Ramos (cell line): ENCODE measurements around the gene HS3ST5.
"Not testable (repeated sequence)": the region's sequence is repeated elsewhere in the genome, so short reads cannot be mapped to it uniquely, and the experiment has no call there.

ENCODE experiments used
- in situ Hi-C: fragments of 300-500 bp; cut with MboI; formaldehyde crosslinking; loops from one replicate; pipeline ENCODE4 v1.14.3; 2022; ENCODE audit warnings: low sequenced_read_pairs; ENCODE audit not compliant: unreplicated experiment

Gene HS3ST5

DNA sequence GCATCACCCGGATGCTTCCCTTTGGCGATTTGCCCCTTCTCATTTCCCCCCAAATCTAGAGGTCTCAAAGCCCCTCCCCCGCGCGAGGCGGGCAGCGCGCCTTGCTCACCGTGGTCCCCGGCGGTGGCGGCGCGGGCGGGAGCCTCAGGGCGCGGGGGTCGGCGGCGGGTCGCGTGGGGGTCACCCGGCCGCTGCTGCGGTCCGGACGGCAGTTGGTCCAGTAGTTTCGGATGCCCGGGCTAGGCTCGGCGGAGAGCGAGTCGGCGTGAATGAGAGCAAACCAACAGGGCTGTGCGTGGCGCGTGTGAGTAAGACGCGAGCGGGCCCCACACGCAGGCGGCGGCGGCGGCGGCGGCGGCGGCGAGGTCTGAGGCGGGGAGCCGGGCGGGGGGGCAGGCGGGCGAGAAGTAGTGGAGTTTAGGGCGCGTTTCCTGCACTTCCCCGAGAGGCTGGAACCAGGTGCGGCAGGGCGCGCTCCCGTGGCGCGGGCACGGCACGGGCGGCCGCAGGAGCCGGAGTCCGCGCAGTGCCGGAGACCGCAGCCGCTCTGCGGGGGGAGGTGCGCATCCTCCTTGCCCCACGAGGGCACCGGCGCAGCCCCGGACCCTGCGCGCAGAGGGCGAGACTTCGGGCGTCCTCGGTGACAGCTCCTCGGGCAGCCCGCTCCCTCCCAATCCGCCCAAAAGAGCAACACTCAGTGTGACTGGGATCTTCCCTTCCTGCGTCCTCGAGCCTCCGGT lies 567 bp downstream of the HS3ST5 start:
- in situ Hi-C loops, result no loop called here

- in situ Hi-C loops, result no loop called here
These were observed 3.1 kb downstream of the HS3ST5 start for GRCh38 chr6:114339706-114340105.

DNA sequence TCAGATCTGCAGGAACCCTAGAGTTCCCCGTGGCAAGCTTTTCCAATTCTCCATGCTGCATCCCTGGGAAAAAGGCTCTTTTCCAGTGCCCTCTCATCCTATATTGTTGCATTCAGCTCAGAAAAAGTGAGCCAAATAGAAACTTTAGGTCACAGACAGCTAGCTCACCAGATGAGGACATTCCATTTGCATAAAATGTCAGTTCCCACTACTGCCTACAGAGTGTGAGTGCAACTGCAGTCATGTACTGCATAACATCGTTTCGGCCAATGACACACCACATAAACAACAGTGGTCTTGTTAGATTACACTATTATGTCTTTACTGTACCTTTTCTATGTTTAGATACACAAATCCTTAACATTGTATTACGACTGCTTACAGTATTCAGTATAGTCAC lies 8.6 kb downstream of the HS3ST5 start:
- in situ Hi-C loops, result no loop called here

GRCh38 chr6:114327074-114327473 lies 15.7 kb downstream of the HS3ST5 start:
- in situ Hi-C loops, result no loop called here

DNA sequence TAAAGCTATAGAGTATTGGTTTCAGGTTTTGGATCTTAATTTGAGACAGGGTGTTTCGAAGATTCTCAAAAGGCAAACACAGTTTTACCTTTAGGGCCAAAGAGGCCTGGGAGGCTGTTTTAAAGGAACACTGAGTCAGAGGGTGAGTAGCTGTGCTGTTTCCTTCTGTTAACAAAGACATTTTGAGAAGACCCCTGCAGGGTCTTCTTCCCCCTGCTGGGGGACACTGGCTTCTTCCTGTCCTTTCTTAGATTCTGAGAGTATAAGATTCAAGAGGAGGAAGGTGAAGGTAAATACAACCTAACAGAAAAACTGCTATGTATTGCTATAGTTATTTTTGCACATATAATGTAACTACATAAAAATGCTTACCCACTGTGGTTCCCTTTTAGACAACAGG lies 19.0 kb downstream of the HS3ST5 start:
- in situ Hi-C loops, result no loop called here

DNA sequence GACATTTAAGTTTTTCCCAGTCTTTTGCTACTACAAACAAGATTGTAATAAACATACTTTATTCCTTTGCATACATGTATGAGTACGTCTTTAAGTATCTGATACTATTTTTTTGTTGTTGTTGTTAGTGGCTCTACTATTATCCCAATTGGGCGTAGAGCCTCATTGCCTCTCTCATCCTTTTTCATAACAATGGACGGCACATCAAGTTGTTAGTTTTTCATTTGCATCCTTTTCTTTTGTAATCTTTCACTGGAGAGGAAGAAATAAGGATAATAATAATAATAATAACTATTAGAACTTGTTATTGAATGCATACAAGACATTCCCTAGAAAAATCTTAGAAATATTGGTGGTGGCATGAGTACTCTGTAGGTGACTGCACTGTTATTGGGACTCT lies 23.1 kb downstream of the HS3ST5 start:
- in situ Hi-C loops, result no loop called here

DNA sequence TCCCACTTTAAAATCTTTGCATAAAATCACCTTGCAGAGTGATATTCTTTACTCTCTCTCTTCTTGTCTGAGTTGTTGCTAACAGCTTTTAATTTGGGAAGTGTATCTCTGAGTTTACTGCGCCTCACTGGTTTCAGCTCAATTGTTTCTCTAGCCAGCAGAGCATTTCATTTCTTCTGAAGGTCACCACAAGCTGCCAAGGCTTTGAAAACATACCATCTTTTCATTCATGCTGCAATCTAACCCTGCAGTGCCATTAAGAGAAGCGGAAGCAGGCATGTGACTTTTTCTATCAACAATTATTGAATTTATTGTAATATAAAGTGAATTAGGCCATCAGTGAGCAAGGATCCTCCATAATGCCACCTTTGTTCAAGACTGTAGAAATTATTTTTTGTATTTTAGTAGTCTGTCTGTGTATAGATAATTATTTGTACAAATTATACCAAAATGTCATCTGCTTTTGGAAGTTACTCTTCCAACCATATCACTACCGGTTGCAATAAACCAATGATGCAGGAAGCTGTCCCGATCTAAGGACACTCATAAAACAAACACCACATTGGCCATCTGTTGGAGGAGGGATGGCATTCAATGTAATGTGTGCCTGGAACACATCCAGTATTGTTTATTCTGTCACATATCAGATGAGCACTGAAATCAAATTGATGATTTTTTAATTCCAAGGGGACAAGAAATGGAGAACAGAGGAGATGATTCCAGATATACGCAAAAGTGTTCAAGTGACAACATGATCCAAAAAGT lies 26.8 kb downstream of the HS3ST5 start:
- in situ Hi-C loops, result no loop called here

DNA sequence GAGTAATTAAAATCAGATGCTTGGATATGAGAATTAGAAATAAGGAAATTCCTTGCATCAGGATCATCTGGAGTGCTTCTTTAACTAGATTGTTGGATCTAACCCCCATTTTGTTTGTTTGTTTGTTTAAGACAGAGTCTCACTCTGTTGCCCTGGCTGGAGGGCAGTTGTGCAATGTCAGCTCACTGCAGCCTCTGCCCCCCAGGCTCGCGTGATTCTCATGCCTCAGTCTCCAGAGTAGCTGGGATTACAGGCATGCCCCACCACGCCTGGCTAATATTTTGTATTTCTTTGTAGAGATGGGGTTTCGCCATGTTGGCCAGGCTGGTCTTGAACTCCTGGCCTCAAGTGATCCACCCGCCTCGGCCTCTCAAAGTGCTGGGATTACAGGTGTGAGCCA lies 29.0 kb downstream of the HS3ST5 start:
- in situ Hi-C loops, result not testable (repeated sequence)

- in situ Hi-C loops, result no loop called here
These were observed 29.9 kb downstream of the HS3ST5 start for GRCh38 chr6:114312931-114313330.

DNA sequence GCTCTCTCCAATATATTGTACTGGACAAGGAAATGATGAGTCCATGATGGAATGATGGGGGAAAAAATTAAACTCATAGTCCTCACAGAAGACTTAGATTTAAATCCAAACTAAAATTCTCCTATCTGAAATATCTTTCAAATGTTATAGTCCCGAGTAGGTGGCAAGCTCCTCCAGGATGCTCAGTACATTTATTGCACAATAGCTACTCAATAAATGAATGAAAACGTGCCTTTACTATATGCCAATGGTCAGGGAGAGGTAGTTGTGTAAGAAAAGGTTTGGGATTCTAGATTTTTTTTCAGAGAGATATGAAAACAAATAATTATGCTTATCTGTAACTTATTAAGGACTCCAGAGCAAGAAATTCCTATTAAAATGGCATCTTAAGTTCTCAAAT lies 32.8 kb downstream of the HS3ST5 start:
- in situ Hi-C loops, result no loop called here

DNA sequence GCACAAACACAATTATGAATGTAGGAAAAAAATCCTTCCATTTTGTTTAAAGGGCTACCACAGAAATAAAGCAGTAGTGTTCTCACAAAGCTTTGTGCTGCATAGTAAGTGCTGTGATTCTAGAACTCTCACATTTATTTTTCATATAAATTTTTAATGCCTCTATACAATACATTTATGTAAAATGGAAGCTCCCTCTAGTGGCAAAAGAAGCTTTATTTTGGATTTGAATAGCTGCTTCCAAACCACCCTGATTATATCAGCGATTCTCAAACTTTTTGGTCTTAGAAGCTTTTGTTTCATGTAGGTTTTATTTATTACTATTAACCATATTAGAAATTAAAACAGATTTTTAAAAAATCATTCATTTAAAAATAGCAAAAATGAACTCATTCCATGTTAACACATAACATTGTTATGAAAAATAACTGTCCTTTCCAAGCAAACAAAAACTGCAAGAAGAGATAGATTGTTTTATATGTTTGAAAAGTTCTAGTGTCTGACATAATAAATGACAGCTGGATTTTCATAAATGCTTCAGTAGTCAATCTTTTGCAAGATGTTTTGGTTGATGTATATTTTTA lies 38.4 kb downstream of the HS3ST5 start:
- in situ Hi-C loops, result no loop called here

DNA sequence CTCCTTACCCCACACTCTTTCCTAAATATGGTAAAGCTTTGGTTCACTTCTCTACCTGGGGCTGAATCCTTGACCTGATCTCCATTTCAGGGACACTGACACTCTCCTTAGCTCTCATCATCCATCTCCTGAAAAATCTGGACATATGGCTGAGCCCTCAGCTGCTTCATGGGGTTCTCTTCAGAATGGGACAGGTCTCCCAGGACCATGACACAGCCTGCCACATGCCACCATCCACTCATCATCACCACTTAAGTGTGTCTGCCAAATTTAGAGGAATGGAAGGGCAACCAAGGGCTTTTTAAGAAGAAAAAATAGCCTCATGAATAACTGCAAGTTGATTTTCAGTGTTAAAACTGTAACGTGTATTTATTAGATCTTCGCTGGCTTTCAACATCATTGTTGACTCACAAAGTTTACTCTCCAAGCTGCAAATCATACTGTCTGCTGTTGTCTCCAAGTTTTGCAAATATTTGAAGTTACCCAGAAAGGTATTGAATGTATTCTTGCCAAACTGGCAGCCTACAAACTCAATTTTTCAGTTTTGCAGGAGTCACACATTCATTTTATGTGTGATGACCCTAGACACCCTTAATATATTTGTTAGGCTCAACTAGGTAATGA lies 41.1 kb downstream of the HS3ST5 start:
- in situ Hi-C loops, result no loop called here

DNA sequence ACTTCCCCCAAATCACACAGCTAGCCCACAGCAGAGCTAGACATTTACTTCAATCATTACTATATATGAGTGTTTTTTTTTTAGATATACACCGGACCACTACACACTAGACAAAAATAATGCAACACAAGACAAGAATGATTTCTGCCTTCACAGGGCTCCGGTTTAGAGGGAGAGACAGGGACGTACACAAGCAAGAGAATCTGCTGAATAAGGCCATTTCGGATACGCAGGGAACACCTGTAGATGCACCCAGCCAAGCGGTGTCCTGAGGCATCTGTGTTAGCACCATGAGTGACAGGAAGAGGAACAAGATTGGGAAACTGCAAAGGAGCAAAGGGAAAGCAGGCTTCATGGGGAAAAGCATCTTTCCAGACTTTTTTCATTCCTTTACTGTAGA lies 45.7 kb downstream of the HS3ST5 start:
- in situ Hi-C loops, result no loop called here

GRCh38 chr6:114292431-114292830 lies 50.4 kb downstream of the HS3ST5 start:
- in situ Hi-C loops, result no loop called here

- in situ Hi-C loops, result no loop called here
These were observed 51.4 kb downstream of the HS3ST5 start for GRCh38 chr6:114291428-114291827.

- in situ Hi-C loops, result no loop called here
These were observed 52.0 kb downstream of the HS3ST5 start for GRCh38 chr6:114290864-114291263.

DNA sequence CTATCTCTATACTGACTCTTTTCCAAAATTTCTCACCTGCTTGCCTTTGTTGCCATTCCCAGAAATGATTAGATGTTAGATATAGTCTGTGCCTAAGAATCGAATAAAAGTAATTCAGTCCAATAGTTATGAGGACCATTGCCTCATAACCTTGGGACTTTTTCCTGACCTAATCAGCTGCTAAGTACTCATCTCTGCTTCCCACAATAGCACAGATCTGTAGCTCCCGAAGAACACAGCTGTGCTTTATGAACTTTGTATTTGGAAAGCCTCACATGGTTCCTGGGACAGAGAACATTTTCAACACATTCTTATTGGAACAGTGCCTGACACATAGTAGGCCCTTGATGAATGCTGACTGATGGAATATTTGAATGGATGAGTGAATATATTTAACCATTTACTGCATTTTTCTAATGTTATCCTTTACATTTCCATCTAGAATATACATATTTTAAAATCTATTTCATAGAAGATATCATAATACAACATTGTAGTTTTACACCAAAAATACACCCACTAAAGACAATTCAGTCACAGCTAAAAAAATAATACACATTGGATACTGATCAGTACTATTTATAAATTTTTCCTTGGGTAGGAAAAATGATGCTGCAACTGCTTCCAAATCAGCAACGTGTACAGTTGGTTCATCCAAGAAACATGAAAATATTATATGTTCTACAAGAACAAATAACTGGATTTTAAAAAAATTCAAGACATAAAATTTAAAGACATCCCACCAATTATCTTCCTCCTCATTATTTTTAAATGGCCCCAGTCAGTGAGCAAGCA lies 53.9 kb downstream of the HS3ST5 start:
- in situ Hi-C loops, result no loop called here

DNA sequence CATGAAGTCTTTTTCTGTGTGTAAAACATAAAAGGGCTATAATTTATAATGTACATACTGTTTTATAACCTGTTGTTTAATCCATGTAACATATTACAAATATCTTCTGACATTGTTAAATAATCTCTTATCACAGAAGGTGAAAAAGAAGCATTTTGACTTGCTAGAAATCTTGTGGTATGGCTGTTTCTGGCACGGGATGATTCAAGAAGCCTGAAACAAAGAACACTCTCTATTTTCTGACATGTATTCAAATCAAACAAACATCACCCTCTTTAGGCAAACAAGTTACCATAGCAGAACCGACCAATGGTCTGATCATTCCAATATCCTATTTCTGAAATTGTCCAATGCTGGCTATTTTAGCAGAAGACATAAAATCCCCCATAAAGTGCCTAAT lies 55.4 kb downstream of the HS3ST5 start:
- in situ Hi-C loops, result no loop called here

DNA sequence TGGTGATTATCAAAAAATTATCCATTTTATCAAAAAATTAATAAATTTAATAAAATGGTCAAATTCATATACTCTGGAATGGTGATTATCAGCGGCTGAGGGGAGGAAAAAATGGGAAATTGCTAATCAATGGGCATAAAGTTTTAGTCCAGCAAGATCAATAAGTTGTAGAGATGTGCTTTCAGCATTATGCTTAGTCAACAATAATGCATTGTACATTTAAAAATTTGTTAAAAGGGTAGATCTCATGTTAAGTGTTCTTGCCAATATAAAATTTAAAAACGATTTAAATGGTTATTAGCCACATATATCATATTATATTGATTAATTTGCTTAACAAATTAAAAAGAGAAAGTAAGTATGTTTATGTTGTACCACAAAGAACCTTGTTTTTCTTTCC lies 56.6 kb downstream of the HS3ST5 start:
- in situ Hi-C loops, result no loop called here

DNA sequence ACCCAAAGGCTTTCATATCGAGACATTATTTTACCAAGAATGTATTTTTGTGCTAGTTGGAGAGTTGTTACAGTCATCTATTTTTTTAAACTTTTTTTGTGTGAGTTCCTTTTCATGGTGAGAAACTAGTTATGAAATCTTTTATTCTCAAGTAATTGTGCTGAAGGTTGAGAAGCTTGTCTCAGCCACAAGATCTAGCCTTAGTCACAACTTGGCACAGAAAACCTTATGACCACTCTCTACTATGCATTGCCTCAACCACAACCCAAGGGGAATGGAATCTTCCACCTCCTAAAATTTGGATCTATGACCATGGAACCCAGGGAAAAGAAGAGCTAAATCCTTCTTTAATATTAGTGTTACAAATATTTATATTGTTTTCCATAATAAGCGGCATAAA lies 58.5 kb downstream of the HS3ST5 start:
- in situ Hi-C loops, result no loop called here
